MM.1S (cell line): ENCODE results near the gene EFHD2.

Experiments
- CTCF ChIP-seq: fragments of 300-600 bp; sonication (generic); IDR thresholded peaks from 2 replicates; pipeline ENCODE4 v1.5.1; 2016; ENCODE audit warnings: antibody characterized with exemption, low read length, mixed read lengths
- EZH2 ChIP-seq: fragments of 300-600 bp; sonication (generic); optimal IDR thresholded peaks from 2 replicates; pipeline ENCODE3; 2017; ENCODE audit warnings: low read depth, mild to moderate bottlenecking, antibody characterized with exemption, low read length, mixed read lengths

DNA sequence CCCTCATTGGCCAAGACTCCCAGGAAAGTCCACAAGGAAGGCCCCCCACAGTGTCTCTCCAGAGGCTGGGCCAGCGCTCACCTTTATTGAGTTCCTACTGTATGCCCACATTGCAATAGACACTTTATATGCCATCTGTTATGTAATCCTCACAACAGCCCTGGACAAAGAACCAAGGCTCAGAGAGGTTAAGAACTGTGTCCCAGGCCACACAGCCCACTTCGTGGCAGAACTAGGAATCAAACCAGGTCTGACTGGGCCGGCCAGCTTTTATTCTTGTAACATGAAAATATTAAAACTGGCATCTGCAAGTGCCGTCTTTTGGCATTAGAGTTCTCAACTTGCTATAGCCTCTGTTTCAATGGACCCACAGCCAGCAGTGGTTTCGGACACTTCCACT is 33.1 kb downstream of the EFHD2 start:
- no peak for TF ChIP-seq CTCF
- no peak for TF ChIP-seq EZH2
